Fibroblast of skin of back (primary cell): ENCODE results near the gene GARIN1A.
"Not testable (repeated sequence)": the region's sequence is repeated elsewhere in the genome, so short reads cannot be mapped to it uniquely, and the experiment has no call there.

ENCODE experiments used
- DNase-seq: peaks from one replicate; pipeline ENCODE4 v3.0.0-alpha.2; 2013

Gene GARIN1A

GRCh38 chr7:128683738-128684137 lies 11.6 kb downstream of the GARIN1A start:
- not testable (repeated sequence) for DNase-seq

DNA sequence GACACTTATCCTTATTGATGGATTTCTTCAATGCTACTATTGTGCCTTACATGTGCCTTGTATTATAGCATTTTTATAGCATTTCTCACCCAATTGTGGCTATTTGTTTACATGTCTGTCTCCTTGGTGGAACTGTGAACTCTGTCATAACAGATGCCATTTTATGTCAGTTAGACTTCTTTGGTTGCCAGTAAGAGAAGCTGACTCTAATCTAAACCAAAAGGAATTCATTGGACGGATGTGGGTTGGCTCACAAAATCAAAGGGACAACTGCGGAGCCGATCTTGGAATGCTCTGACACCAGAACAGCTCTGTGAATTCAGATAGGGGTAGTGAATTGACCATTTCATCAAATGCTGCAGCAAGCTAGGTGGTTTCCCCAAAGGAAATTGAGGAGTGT lies 15.0 kb downstream of the GARIN1A start:
- peak; percentile 19 for DNase-seq

DNA sequence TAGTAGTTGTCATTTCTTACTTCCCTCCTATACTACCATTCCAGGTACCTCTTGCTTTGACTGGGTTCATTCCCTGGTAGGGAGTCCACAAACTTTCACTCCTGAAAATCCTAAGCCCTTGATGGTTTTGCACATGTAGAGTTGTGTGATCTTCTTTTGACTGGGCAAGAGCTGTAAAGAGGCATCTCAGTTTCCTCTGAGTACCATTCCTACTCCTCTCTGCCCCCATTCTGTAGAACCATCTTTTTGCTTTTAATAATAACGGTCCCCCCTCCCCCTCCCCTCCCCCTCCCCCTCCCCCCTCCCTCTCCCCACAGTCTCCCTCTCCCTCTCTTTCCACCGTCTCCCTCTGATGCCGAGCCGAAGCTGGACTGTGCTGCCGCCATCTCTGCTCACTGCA lies 16.4 kb downstream of the GARIN1A start:
- DNase-seq: no peak

DNA sequence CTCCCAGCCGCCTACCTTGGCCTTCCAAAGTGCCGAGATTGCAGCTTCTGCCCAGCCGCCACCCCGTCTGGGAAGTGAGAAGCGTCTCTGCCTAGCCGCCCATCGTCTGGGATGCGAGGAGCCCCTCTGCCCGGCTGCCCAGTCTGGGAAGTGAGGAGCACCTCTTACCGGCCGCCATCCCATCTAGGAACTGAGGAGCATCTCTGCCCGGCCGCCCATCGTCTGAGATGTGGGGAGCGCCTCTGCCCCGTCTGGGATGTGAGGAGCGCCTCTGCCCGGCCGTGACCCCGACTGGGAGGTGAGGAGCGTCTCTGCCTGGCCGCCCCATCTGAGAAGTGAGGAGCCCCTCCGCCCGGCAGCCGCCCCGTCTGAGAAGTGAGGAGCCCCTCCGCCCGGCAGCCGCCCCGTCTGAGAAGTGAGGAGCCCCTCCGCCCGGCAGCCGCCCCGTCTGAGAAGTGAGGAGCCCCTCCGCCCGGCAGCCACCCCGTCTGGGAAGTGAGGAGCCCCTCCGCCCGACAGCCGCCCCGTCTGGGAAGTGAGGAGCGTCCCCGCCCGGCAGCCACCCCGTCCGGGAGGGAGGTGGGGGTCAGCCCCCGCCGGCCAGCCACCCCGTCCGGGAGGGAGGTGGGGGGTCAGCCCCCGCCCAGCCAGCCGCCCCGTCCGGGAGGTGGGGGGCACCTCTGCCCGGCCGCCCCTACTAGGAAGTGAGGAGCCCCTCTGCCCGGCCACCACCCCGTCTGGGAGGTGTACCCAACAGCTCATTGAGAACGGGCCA lies 17.3 kb downstream of the GARIN1A start:
- DNase-seq: not testable (repeated sequence)

- DNase-seq: no peak
Measured at GRCh38 chr7:128691227-128691626, 19.1 kb downstream of the GARIN1A start.

- no peak for DNase-seq
Measured at GRCh38 chr7:128692623-128693270, 20.7 kb downstream of the GARIN1A start.

DNA sequence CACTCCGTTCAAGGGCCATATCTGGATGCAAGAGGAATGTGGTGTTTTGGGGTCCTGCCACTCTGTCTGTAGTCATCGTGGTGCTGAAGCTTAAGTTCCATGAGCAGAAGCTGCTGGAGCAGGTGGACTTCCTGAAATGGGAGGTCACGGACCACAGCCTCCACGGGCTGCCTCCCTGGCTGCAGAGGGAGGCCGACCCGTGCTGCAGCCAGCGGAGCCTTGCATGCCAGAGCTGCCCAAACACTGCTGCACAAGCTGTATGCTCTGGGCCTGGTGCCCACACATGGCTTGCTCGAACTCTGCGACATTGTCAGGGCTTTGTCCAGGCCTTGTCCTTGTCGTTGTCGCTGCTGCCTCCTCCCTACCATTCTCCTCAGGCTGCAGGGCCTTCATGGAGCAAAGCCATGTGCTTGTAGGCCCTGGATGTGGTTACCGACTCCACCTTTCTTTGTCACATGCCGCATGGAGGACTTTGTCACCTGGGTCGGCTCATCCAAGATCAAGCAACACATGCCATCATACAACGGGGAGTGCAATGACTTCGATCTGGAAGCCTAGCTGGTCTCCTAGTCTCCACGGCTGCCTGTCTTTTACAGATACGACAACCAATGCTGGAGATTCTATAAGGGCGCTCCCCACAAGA lies 21.4 kb downstream of the GARIN1A start:
- no peak for DNase-seq

- no peak for DNase-seq
Measured at GRCh38 chr7:128694738-128695137, 22.6 kb downstream of the GARIN1A start.

GRCh38 chr7:128697302-128697905 lies 25.3 kb downstream of the GARIN1A start:
- DNase-seq: peak; percentile 53

GRCh38 chr7:128699196-128699712 lies 27.2 kb downstream of the GARIN1A start:
- DNase-seq: no peak

DNA sequence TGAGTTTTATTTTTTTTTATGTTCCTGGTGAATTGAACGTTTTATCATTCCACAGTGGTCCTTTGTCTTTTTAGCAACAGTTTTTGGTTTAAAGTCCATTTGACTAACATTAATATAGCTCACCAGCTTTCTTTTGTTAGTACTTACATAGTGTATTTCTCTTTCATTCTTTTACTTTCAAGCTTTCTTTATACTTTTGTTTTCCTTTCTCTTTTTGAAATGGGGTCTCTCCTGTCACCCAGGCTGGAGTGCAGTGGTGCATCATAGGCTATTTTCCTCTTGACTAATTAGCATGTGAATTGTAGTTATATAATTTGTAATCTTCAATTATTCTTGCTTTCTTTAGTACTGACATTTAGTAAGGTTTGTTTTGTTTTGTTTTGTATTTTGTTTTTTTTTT lies 27.8 kb downstream of the GARIN1A start:
- DNase-seq: no peak

- no peak for DNase-seq
Measured at GRCh38 chr7:128701062-128701785, 29.1 kb downstream of the GARIN1A start.

GRCh38 chr7:128703609-128704241 lies 31.6 kb downstream of the GARIN1A start:
- peak; percentile 66 for DNase-seq

DNA sequence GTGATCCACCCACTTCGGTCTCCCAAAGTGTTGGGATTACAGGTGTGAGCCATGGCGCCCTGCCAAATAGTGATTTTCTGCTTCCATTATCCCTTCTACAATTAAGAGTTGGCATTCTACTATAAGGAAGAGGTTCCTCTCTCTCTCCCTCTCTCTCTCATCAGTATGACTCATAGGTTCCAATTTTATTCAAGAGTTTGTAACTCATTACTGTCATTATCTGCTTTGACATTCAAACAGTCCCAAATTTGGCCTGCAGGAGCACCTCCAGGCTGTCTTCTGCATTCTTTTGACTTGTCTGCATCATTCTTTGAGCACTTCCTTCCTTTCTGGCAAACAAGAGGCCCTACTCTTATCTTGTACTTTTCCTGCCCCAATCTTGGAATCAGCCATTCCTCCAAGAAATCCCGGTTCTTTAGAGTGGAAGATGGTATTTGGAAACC lies 33.8 kb downstream of the GARIN1A start:
- DNase-seq: peak; percentile 66

- no peak for DNase-seq
Measured at GRCh38 chr7:128707752-128708151, 35.7 kb downstream of the GARIN1A start.

GRCh38 chr7:128708235-128708634 lies 36.1 kb downstream of the GARIN1A start:
- no peak for DNase-seq

DNA sequence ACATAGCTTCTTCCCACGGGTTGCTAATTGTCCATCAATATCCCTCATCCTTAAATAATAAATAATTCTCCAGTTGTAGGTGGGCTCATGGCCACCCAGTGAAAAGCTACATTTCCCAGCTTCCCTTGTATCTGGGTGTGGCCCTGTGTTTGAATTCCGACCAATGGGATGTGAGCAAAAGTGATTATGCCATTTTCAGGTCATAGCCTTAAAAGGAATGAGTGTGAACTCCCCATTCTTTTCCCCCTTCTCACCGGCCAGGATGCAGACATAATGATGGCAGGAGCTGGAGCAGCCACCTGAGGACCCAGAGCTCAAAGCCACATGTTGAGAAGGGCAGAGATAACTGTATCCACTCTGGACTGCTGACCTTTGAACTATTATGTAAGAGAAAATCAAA lies 36.7 kb downstream of the GARIN1A start:
- no peak for DNase-seq

- DNase-seq: peak; percentile 7
Measured at GRCh38 chr7:128710481-128710880, 38.4 kb downstream of the GARIN1A start.

- no peak for DNase-seq
Measured at GRCh38 chr7:128713794-128714193, 41.7 kb downstream of the GARIN1A start.

DNA sequence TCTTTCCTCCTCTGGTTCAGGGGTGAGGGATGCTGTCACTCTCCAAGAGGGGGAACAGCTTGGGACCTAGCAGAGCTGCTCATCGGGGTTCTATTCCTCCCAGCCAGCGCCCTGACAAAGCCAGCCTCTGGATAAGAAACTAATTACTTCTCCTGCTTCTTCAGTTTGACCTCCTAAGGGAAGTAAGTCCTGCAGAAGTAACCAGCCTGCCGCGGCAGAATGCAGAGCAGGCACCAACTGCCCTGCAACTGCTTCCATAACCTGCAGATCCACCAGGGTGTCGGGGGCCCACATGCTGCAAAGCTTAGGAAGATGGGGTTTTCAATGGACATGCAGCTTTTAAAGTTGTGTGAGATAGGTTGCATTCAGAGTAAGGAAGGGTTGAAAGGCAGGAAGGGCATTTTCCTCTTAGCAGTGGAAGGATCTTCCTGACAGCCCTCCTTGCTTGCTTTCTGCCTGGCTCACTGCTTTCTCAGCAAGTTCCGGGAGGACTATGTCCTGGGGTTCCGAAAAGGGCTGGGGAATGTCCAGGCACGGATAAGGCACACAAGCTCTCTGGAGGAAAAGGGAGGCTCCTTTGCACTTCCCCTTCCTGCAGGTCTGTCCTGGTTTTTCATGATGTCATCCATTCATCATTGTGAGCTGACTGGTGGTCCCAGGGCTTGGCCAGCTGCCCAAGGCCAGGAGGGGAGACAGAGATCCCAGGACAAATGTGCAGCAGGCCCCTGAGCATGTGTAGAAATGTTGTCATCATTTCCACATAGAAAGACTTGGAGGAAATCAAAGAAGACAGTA lies 42.8 kb downstream of the GARIN1A start:
- no peak for DNase-seq
